Neural progenitor cell (in vitro differentiated cells): ENCODE measurements around the gene MAP3K13. TPM values are rescaled to one million over a fixed set of nuclear protein-coding genes. Genes with fewer than 3 reads are reported as not detected.

Experiments used
- DNase-seq: peaks from one replicate; pipeline ENCODE4 v3.0.0-alpha.2; 2016; ENCODE audit warnings: low spot score
- H2AFZ ChIP-seq: fragments of 200-600 bp; sonication (generic); replicated peaks from 2 replicates; pipeline ENCODE4 v1.6.1; 2016; ENCODE audit warnings: antibody characterized with exemption
- H3F3A ChIP-seq: fragments of 200-600 bp; sonication (generic); 2 replicates; pipeline ENCODE4 v1.6.1; 2016; ENCODE audit warnings: antibody characterized with exemption, low read depth
- H3K27ac ChIP-seq: fragments of 200-600 bp; sonication (generic); 2 replicates; pipeline ENCODE4 v1.5.1; 2016; ENCODE audit warnings: mild to moderate bottlenecking
- H3K27me3 ChIP-seq: fragments of 200-600 bp; sonication (generic); 2 replicates; pipeline ENCODE4 v1.6.1; 2016; ENCODE audit warnings: mild to moderate bottlenecking, moderate library complexity
- H3K36me3 ChIP-seq: fragments of 200-600 bp; sonication (generic); 2 replicates; pipeline ENCODE4 v1.5.1; 2016
- H3K4me1 ChIP-seq: fragments of 200-600 bp; sonication (generic); 2 replicates; pipeline ENCODE4 v1.6.1; 2016; ENCODE audit warnings: mixed run types
- H3K4me2 ChIP-seq: fragments of 200-600 bp; sonication (generic); 2 replicates; pipeline ENCODE4 v1.6.1; 2016
- H3K4me3 ChIP-seq: fragments of 200-600 bp; sonication (generic); 2 replicates; pipeline ENCODE4 v1.5.1; 2016
- H3K79me2 ChIP-seq: fragments of 200-600 bp; sonication (generic); 2 replicates; pipeline ENCODE4 v1.6.1; 2016; ENCODE audit warnings: low read depth
- H3K9ac ChIP-seq: fragments of 200-600 bp; sonication (generic); 2 replicates; pipeline ENCODE4 v1.6.1; 2016
- H3K9me3 ChIP-seq: fragments of 200-600 bp; sonication (generic); 2 replicates; pipeline ENCODE4 v1.5.1; 2016; ENCODE audit warnings: low read depth
- H4K20me1 ChIP-seq: fragments of 200-600 bp; sonication (generic); 2 replicates; pipeline ENCODE4 v1.6.1; 2016; ENCODE audit warnings: low read depth
- H3K27ac Mint-ChIP-seq: 3 replicates; pipeline ENCODE4 v1.8.0; 2021; ENCODE audit warnings: mixed read lengths
- H3K27me3 Mint-ChIP-seq: 2 replicates; pipeline ENCODE4 v1.8.0; 2022; ENCODE audit warnings: low read depth, mild to moderate bottlenecking, inconsistent platforms, moderate library complexity, mixed read lengths; ENCODE audit not compliant: insufficient read depth
- H3K36me3 Mint-ChIP-seq: 3 replicates; pipeline ENCODE4 v1.8.0; 2021; ENCODE audit warnings: mixed read lengths
- H3K4me1 Mint-ChIP-seq: 3 replicates; pipeline ENCODE4 v1.8.0; 2021; ENCODE audit warnings: mixed read lengths
- H3K4me3 Mint-ChIP-seq: 3 replicates; pipeline ENCODE4 v1.8.0; 2021; ENCODE audit warnings: mild to moderate bottlenecking, moderate library complexity, mixed read lengths
- H3K9me3 Mint-ChIP-seq: 3 replicates; pipeline ENCODE4 v1.8.0; 2020; ENCODE audit warnings: mixed read lengths
- EZH2 ChIP-seq: fragments of 200-600 bp; sonication (generic); IDR thresholded peaks from 2 replicates; pipeline ENCODE4 v1.6.1; 2017; ENCODE audit warnings: antibody characterized with exemption, mild to moderate bottlenecking, moderate library complexity
- EZH2phosphoT487 ChIP-seq: fragments of 200-600 bp; sonication (generic); IDR thresholded peaks from 2 replicates; pipeline ENCODE4 v1.6.1; 2017; ENCODE audit warnings: antibody characterized with exemption
- total RNA-seq: library from RNA; depleted of rRNA; stranded (reverse); fragments of >200 nt; gene quantifications from 2 replicates; pipeline ENCODE4 v1.2.3, GENCODE V29; 2015; ENCODE audit warnings: low replicate concordance
- TF ChIP-seq, protein P1 (sequence below): fragments of 200-600 bp; sonication (generic); IDR thresholded peaks from 2 replicates; pipeline ENCODE4 v1.5.1; 2017; ENCODE audit warnings: antibody characterized with exemption, mild to moderate bottlenecking

The MAP3K13 gene
- total RNA-seq, 1 donor from 2014 or later: 34.6 TPM

DNA sequence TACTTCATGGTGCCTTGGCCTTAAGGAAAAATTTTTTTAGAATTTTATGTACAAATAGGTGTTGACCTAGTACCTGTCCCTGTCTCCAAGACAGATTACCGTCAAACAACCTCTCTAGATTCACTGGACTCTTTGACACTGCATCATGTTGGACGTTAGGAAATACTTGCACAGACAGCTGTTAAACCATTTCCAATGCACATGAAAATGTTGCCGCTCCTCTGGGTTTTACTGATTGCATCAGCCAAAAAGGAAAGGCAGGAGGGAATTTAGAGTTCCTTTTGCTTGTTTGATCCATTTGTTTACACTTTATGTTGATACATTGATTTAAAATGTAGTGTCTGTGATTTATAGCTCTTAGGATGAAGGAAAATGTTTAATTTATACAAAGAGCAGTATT, 121.4 kb downstream of the MAP3K13 start:
- Histone ChIP-seq H3K9ac (no peak overlapping the region), H3K4me3 (no peak overlapping the region), H4K20me1 (peaks cover 4% of the 10 kb centered on the region), H3K79me2 (no peaks in the 10 kb centered on the region), H3K27ac (no peak overlapping the region), H3K4me2 (no peak overlapping the region), H3F3A (no peaks in the 10 kb centered on the region), H2AFZ (no peak overlapping the region), H3K27me3 (no peaks in the 10 kb centered on the region), H3K9me3 (no peaks in the 10 kb centered on the region), H3K4me1 (no peaks in the 10 kb centered on the region), H3K36me3 (no peaks in the 10 kb centered on the region)
- Mint-ChIP-seq H3K9me3 (no peaks in the 10 kb centered on the region), H3K4me1 (no peaks in the 10 kb centered on the region), H3K27ac (no peak overlapping the region), H3K4me3 (no peak overlapping the region), H3K36me3 (peaks cover 14% of the 10 kb centered on the region), H3K27me3 (no peaks in the 10 kb centered on the region)
- no peak for TF ChIP-seq EZH2
- TF ChIP-seq, protein P1, sequence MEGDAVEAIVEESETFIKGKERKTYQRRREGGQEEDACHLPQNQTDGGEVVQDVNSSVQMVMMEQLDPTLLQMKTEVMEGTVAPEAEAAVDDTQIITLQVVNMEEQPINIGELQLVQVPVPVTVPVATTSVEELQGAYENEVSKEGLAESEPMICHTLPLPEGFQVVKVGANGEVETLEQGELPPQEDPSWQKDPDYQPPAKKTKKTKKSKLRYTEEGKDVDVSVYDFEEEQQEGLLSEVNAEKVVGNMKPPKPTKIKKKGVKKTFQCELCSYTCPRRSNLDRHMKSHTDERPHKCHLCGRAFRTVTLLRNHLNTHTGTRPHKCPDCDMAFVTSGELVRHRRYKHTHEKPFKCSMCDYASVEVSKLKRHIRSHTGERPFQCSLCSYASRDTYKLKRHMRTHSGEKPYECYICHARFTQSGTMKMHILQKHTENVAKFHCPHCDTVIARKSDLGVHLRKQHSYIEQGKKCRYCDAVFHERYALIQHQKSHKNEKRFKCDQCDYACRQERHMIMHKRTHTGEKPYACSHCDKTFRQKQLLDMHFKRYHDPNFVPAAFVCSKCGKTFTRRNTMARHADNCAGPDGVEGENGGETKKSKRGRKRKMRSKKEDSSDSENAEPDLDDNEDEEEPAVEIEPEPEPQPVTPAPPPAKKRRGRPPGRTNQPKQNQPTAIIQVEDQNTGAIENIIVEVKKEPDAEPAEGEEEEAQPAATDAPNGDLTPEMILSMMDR: no peak
- no peak for TF ChIP-seq EZH2phosphoT487
- no peak for DNase-seq

DNA sequence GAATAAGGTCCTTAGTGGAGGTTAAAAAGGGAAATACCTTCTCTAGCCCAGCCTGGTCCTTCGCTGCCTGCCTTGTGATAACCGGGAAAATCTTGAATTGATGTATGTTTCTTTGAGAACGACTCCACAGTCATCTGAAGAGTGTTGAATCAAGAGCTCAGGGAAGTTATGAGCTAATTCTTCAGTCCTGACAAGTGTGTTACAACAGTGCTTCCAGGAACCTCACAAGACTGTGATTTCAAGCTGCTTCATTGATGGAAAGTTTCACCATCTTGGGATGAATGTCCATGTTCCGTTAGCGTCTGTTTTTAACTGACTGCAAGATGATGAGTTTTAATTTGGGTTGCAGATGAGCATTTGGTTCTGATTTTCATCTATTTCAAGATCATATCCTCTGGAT, 123.5 kb downstream of the MAP3K13 start:
- H3K36me3 Mint-ChIP-seq: peaks cover 15% of the 10 kb centered on the region
- no peaks in the 10 kb centered on the region for H3K36me3 ChIP-seq
- no peaks in the 10 kb centered on the region for H3K9me3 ChIP-seq
- no peak overlapping the region for H2AFZ ChIP-seq
- no peaks in the 10 kb centered on the region for H3K4me1 ChIP-seq
- no peak overlapping the region for H3K4me3 Mint-ChIP-seq
- no peaks in the 10 kb centered on the region for H3K79me2 ChIP-seq
- H3K27me3 Mint-ChIP-seq: no peaks in the 10 kb centered on the region
- H3K4me2 ChIP-seq: no peak overlapping the region
- no peaks in the 10 kb centered on the region for H3F3A ChIP-seq
- peaks cover 4% of the 10 kb centered on the region for H4K20me1 ChIP-seq
- no peak overlapping the region for H3K9ac ChIP-seq
- no peaks in the 10 kb centered on the region for H3K9me3 Mint-ChIP-seq
- no peaks in the 10 kb centered on the region for H3K4me1 Mint-ChIP-seq
- no peak for DNase-seq
- no peak overlapping the region for H3K4me3 ChIP-seq
- no peak overlapping the region for H3K27ac ChIP-seq
- H3K27me3 ChIP-seq: no peaks in the 10 kb centered on the region
- no peak for TF ChIP-seq EZH2phosphoT487
- TF ChIP-seq, protein P1: no peak
- no peak for TF ChIP-seq EZH2
- no peak overlapping the region for H3K27ac Mint-ChIP-seq

DNA sequence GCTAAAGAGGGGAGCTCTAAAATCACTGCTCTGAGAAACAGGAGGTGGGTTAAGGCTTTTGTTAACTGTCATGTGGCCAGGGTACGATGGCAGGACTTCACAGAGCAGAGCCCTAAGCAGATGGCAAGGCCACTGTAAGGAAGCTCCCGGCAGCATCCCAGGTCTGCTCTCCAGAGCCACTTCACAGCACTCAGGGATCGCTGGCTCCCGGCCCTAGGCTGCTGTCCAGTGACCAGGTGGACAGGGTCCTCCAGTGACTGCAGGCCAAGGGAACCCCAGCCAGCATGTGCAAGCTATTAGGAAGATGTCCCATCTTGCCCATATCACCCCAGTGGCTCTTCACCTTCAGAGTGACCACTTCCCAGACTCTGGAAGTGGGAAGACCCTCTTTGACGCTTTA, 125.5 kb downstream of the MAP3K13 start:
- DNase-seq: no peak
- H3K9ac ChIP-seq: no peak overlapping the region
- no peak overlapping the region for H3K4me3 Mint-ChIP-seq
- no peaks in the 10 kb centered on the region for H3K4me1 Mint-ChIP-seq
- H3K4me3 ChIP-seq: no peak overlapping the region
- H3K9me3 ChIP-seq: no peaks in the 10 kb centered on the region
- no peaks in the 10 kb centered on the region for H3K36me3 ChIP-seq
- no peak overlapping the region for H2AFZ ChIP-seq
- H4K20me1 ChIP-seq: peaks cover 4% of the 10 kb centered on the region
- no peak overlapping the region for H3K27ac ChIP-seq
- no peak overlapping the region for H3K4me2 ChIP-seq
- no peaks in the 10 kb centered on the region for H3K27me3 Mint-ChIP-seq
- TF ChIP-seq EZH2phosphoT487: no peak
- no peak for TF ChIP-seq EZH2
- TF ChIP-seq, protein P1: no peak
- H3K9me3 Mint-ChIP-seq: no peaks in the 10 kb centered on the region
- H3K36me3 Mint-ChIP-seq: peaks cover 11% of the 10 kb centered on the region
- H3K27ac Mint-ChIP-seq: no peak overlapping the region
- H3K27me3 ChIP-seq: no peaks in the 10 kb centered on the region
- no peaks in the 10 kb centered on the region for H3F3A ChIP-seq
- no peaks in the 10 kb centered on the region for H3K4me1 ChIP-seq
- H3K79me2 ChIP-seq: no peaks in the 10 kb centered on the region
